GM12872 (cell line): ENCODE results near the gene GGTA1.

ENCODE experiments used
- CTCF ChIP-seq: IDR thresholded peaks from 3 replicates; pipeline ENCODE4 v1.5.1; 2011; ENCODE audit warnings: low read depth, mild to moderate bottlenecking, low read length, moderate library complexity; ENCODE audit not compliant: insufficient read depth

Gene GGTA1

GRCh38 chr9:121509180-121509579, 9.5 kb upstream of the GGTA1 start:
- no peak for TF ChIP-seq CTCF

- no peak for TF ChIP-seq CTCF
Measured at GRCh38 chr9:121508415-121508814, 8.8 kb upstream of the GGTA1 start.

GRCh38 chr9:121505903-121506735, 6.5 kb upstream of the GGTA1 start:
- TF ChIP-seq CTCF: no peak

GRCh38 chr9:121503444-121503843, 3.8 kb upstream of the GGTA1 start:
- TF ChIP-seq CTCF: no peak

- no peak for TF ChIP-seq CTCF
Measured at GRCh38 chr9:121500165-121500478, 478 bp upstream of the GGTA1 start.

- no peak for TF ChIP-seq CTCF
Measured at GRCh38 chr9:121499177-121499426, 542 bp downstream of the GGTA1 start.

GRCh38 chr9:121498487-121499176, 1.0 kb downstream of the GGTA1 start:
- no peak for TF ChIP-seq CTCF
